Neural cell (in vitro differentiated cells): Measurements from ENCODE around the gene PTPRD. TPM values are rescaled to one million over a fixed set of nuclear protein-coding genes. Genes with fewer than 3 reads are reported as not detected.

Source experiments
- H2AFZ ChIP-seq: fragments of 200-600, 300-800 bp; sonication (generic), shearing (Covaris generic); 2 replicates; pipeline ENCODE4 v1.6.0; 2014; ENCODE audit warnings: low read depth, mild to moderate bottlenecking, antibody characterized with exemption, low read length, moderate library complexity
- H3F3A ChIP-seq: fragments of 200-600 bp; shearing (Covaris generic); 2 replicates; pipeline ENCODE4 v1.6.1; 2016; ENCODE audit warnings: mild to moderate bottlenecking, moderate library complexity, mixed read lengths, antibody characterized with exemption, low read length; ENCODE audit not compliant: insufficient read depth, poor library complexity, severe bottlenecking
- H3K27ac ChIP-seq: fragments of 200-600, 300-800 bp; sonication (generic), shearing (Covaris generic); 2 replicates; pipeline ENCODE4 v1.5.1; 2014; ENCODE audit warnings: mild to moderate bottlenecking, low read length, moderate library complexity
- H3K27me3 ChIP-seq: fragments of 300-800, 200-600 bp; sonication (generic), shearing (Covaris generic); 2 replicates; pipeline ENCODE4 v1.6.0; 2014; ENCODE audit warnings: mild to moderate bottlenecking, low read depth, low read length, moderate library complexity; ENCODE audit not compliant: insufficient read depth
- H3K36me3 ChIP-seq: fragments of 300-800, 200-600 bp; sonication (generic), shearing (Covaris generic); 2 replicates; pipeline ENCODE4 v1.5.1; 2014; ENCODE audit warnings: mild to moderate bottlenecking, antibody characterized with exemption, low read length, moderate library complexity; ENCODE audit not compliant: insufficient read depth
- H3K4me2 ChIP-seq: fragments of 300-800, 200-600 bp; sonication (generic), shearing (Covaris generic); 2 replicates; pipeline ENCODE4 v1.6.0; 2014; ENCODE audit warnings: mild to moderate bottlenecking, low read length
- H3K4me3 ChIP-seq: fragments of 300-800, 200-600 bp; sonication (generic), shearing (Covaris generic); 2 replicates; pipeline ENCODE4 v1.5.1; 2014; ENCODE audit warnings: mild to moderate bottlenecking, low read length, moderate library complexity
- H3K79me2 ChIP-seq: fragments of 200-600 bp; shearing (Covaris generic); replicated peaks from 2 replicates; pipeline ENCODE4 v1.6.0; 2014; ENCODE audit warnings: mild to moderate bottlenecking, low read length, moderate library complexity; ENCODE audit not compliant: insufficient read depth
- H3K9ac ChIP-seq: fragments of 300-800, 200-600 bp; sonication (generic), shearing (Covaris generic); 2 replicates; pipeline ENCODE4 v1.6.1; 2016; ENCODE audit warnings: mild to moderate bottlenecking, low read length, mixed read lengths
- H3K9me2 ChIP-seq: fragments of 200-600 bp; shearing (Covaris generic); 2 replicates; pipeline ENCODE4 v1.6.1; 2016; ENCODE audit warnings: mild to moderate bottlenecking, low read length, mixed read lengths; ENCODE audit not compliant: insufficient read depth
- H3K9me3 ChIP-seq: fragments of 200-600, 300-800 bp; sonication (generic), shearing (Covaris generic); 2 replicates; pipeline ENCODE4 v1.6.1; 2016; ENCODE audit warnings: mild to moderate bottlenecking, mixed run types, low read length, moderate library complexity, mixed read lengths
- H4K20me1 ChIP-seq: fragments of 200-600 bp; shearing (Covaris generic); 2 replicates; pipeline ENCODE4 v1.6.1; 2016; ENCODE audit warnings: mild to moderate bottlenecking, mixed run types; ENCODE audit not compliant: insufficient read depth
- EP300 ChIP-seq: fragments of 450-650 bp; conservative IDR thresholded peaks from 2 replicates; pipeline ENCODE4 v1.6.1; 2014; ENCODE audit warnings: antibody characterized with exemption, mild to moderate bottlenecking, moderate library complexity; ENCODE audit not compliant: poor library complexity, severe bottlenecking
- EZH2 ChIP-seq: fragments of 200-600, 300-800 bp; shearing (Covaris generic), sonication (generic); IDR thresholded peaks from 2 replicates; pipeline ENCODE4 v1.6.1; 2014; ENCODE audit warnings: antibody characterized with exemption, low read length, borderline replicate concordance, mild to moderate bottlenecking; ENCODE audit not compliant: insufficient read depth, poor library complexity, severe bottlenecking
- MXI1 ChIP-seq: fragments of 450-650 bp; conservative IDR thresholded peaks from 2 replicates; pipeline ENCODE4 v1.6.1; 2014; ENCODE audit warnings: antibody characterized with exemption, mild to moderate bottlenecking; ENCODE audit not compliant: poor library complexity, severe bottlenecking
- POLR2AphosphoS5 ChIP-seq: IDR thresholded peaks from 2 replicates; pipeline ENCODE4 v1.6.1; 2012
- RAD21 ChIP-seq: fragments of 450-650 bp; conservative IDR thresholded peaks from 2 replicates; pipeline ENCODE4 v1.6.1; 2014; ENCODE audit warnings: antibody characterized with exemption, mild to moderate bottlenecking, moderate library complexity
- REST ChIP-seq: IDR thresholded peaks from 2 replicates; pipeline ENCODE4 v1.6.1; 2012; ENCODE audit warnings: borderline replicate concordance
- SMC3 ChIP-seq: fragments of 450-650 bp; conservative IDR thresholded peaks from 2 replicates; pipeline ENCODE4 v1.6.1; 2014; ENCODE audit warnings: antibody characterized with exemption, mild to moderate bottlenecking, moderate library complexity; ENCODE audit not compliant: poor library complexity
- TAF1 ChIP-seq: IDR thresholded peaks from 2 replicates; pipeline ENCODE4 v1.6.1; 2012; ENCODE audit warnings: low read depth
- polyA plus RNA-seq: library from polyadenylated mRNA; depleted of rRNA; stranded (reverse); fragments of >200 nt; gene quantifications from 2 replicates; pipeline ENCODE4 v1.2.3, GENCODE V29; 2014
- TF ChIP-seq, protein P1 (sequence below): fragments of 450-650 bp; IDR thresholded peaks from 2 replicates; pipeline ENCODE4 v1.5.1; 2014; ENCODE audit warnings: antibody characterized with exemption, mild to moderate bottlenecking, moderate library complexity; ENCODE audit not compliant: poor library complexity, severe bottlenecking

Gene PTPRD
- polyA plus RNA-seq, 1 donor from 2014 or later = 143 TPM

GRCh38 chr9:8643464-8643863, 1969.3 kb downstream of the PTPRD start:
- H3K79me2 ChIP-seq = peaks cover 30% of the 10 kb centered on the region
- no peak overlapping the region for H3K27ac ChIP-seq
- H3F3A ChIP-seq = no peaks in the 10 kb centered on the region
- H3K9me3 ChIP-seq = no peaks in the 10 kb centered on the region
- no peaks in the 10 kb centered on the region for H4K20me1 ChIP-seq
- TF ChIP-seq TAF1 = no peak
- no peak for TF ChIP-seq POLR2AphosphoS5
- no peak for TF ChIP-seq EZH2
- TF ChIP-seq EP300 = no peak
- TF ChIP-seq MXI1 = no peak
- no peak for TF ChIP-seq SMC3
- TF ChIP-seq, protein P1, sequence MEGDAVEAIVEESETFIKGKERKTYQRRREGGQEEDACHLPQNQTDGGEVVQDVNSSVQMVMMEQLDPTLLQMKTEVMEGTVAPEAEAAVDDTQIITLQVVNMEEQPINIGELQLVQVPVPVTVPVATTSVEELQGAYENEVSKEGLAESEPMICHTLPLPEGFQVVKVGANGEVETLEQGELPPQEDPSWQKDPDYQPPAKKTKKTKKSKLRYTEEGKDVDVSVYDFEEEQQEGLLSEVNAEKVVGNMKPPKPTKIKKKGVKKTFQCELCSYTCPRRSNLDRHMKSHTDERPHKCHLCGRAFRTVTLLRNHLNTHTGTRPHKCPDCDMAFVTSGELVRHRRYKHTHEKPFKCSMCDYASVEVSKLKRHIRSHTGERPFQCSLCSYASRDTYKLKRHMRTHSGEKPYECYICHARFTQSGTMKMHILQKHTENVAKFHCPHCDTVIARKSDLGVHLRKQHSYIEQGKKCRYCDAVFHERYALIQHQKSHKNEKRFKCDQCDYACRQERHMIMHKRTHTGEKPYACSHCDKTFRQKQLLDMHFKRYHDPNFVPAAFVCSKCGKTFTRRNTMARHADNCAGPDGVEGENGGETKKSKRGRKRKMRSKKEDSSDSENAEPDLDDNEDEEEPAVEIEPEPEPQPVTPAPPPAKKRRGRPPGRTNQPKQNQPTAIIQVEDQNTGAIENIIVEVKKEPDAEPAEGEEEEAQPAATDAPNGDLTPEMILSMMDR = no peak
- no peak for TF ChIP-seq RAD21
- no peak for TF ChIP-seq REST
- no peaks in the 10 kb centered on the region for H3K36me3 ChIP-seq
- H3K4me2 ChIP-seq = no peak overlapping the region
- H3K9me2 ChIP-seq = no peaks in the 10 kb centered on the region
- H3K27me3 ChIP-seq = no peaks in the 10 kb centered on the region
- no peak overlapping the region for H3K4me3 ChIP-seq
- H3K9ac ChIP-seq = no peak overlapping the region
- H2AFZ ChIP-seq = no peak overlapping the region

GRCh38 chr9:8640761-8641160, 1972.0 kb downstream of the PTPRD start:
- Histone ChIP-seq H3K9me3 (no peaks in the 10 kb centered on the region), H3K79me2 (peaks cover 11% of the 10 kb centered on the region), H3K4me2 (no peak overlapping the region), H3K9me2 (no peaks in the 10 kb centered on the region), H3K36me3 (no peaks in the 10 kb centered on the region), H3K27ac (no peak overlapping the region), H3K27me3 (no peaks in the 10 kb centered on the region), H4K20me1 (no peaks in the 10 kb centered on the region), H3K4me3 (no peak overlapping the region), H3K9ac (no peak overlapping the region), H3F3A (no peaks in the 10 kb centered on the region), H2AFZ (no peak overlapping the region)
- no peak for TF ChIP-seq RAD21
- no peak for TF ChIP-seq EZH2
- TF ChIP-seq, protein P1 = no peak
- no peak for TF ChIP-seq REST
- no peak for TF ChIP-seq MXI1
- TF ChIP-seq SMC3 = no peak
- no peak for TF ChIP-seq EP300
- no peak for TF ChIP-seq TAF1
- TF ChIP-seq POLR2AphosphoS5 = no peak
